Peyer's patch (tissue), 4 donors: Measurements from ENCODE around the gene PBRM1.

ENCODE experiments used
- POLR2A ChIP-seq, 2 donors: fragments of 450-650 bp; IDR thresholded peaks; one replicate each; pipeline ENCODE4 v1.5.1; 2017; ENCODE audit warnings: antibody characterized with exemption in 2 of 2, mild to moderate bottlenecking in 2 of 2, moderate library complexity in 2 of 2
- TF ChIP-seq, protein P1 (sequence below), 6 experiments: fragments of 450-650 bp in 4 of 6; fragments of 200-600 bp in 2 of 6; sonication (generic) in 1 of 6; IDR thresholded peaks; one replicate each; pipeline ENCODE4 v1.5.1; 2017 to 2019; ENCODE audit warnings: antibody characterized with exemption in 6 of 6, mild to moderate bottlenecking in 3 of 6, moderate library complexity in 1 of 6

DNA sequence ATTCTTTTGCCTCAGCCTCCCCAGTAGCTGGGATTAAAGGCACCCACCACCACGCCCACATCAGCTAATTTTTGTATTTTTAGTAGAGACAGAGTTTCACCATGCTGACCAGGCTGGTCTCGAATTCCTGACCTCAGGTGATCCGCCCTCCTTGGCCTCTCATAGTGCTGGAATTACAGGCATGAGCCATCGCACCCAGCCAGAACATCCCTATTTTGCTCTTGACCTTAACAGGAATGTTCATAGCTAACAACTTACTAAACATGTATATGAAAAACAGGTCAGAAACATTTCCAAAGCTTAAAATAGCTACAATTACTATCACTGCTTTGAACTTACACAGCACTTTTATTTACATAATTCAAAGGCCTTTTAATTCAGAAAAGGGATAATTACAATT is 115.6 kb downstream of the PBRM1 start:
- TF ChIP-seq, protein P1, sequence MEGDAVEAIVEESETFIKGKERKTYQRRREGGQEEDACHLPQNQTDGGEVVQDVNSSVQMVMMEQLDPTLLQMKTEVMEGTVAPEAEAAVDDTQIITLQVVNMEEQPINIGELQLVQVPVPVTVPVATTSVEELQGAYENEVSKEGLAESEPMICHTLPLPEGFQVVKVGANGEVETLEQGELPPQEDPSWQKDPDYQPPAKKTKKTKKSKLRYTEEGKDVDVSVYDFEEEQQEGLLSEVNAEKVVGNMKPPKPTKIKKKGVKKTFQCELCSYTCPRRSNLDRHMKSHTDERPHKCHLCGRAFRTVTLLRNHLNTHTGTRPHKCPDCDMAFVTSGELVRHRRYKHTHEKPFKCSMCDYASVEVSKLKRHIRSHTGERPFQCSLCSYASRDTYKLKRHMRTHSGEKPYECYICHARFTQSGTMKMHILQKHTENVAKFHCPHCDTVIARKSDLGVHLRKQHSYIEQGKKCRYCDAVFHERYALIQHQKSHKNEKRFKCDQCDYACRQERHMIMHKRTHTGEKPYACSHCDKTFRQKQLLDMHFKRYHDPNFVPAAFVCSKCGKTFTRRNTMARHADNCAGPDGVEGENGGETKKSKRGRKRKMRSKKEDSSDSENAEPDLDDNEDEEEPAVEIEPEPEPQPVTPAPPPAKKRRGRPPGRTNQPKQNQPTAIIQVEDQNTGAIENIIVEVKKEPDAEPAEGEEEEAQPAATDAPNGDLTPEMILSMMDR (IDR thresholded peaks at IDR 0.05) = no peak
- no peak for TF ChIP-seq POLR2A (IDR thresholded peaks at IDR 0.05)
